LHCN-M2 (cell line): Measurements from ENCODE around the gene AVPR2. TPM values are rescaled to one million over a fixed set of nuclear protein-coding genes. Genes with fewer than 3 reads are reported as not detected.
A peak's percentile ranks its signal among the peaks of the same experiment; 100 is the strongest.

ENCODE experiments used
- DNase-seq: peaks from one replicate; pipeline ENCODE4 v3.0.0-alpha.2; 2012; ENCODE audit warnings: low read depth
- total RNA-seq: library from RNA; depleted of rRNA; stranded (reverse); fragments of >200 nt; gene quantifications from 2 replicates; pipeline ENCODE4 v1.2.3, GENCODE V29; 2014

AVPR2 gene
- total RNA-seq, 1 experiment from 2014 or later = not detected

DNA sequence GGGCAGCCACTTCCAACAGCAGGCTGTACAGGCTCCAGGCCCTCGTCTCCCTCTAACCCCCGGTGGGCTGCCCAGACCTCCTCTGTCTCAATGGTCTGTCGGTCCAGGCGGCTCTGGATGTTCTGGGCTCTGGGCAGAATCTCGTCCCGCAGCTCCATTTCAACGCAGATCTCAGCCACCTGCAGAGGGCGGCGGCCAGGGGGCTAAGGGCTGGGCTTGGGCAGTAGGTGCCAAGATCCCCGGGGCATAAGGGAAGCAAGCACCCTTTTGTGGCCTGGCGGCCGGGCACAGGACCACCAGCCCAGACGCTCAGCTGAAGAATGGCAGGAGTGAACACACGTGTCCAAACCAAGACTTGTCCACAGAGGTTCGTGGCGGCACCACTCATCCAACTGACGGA is 9.2 kb downstream of the AVPR2 start:
- DNase-seq = no peak

DNA sequence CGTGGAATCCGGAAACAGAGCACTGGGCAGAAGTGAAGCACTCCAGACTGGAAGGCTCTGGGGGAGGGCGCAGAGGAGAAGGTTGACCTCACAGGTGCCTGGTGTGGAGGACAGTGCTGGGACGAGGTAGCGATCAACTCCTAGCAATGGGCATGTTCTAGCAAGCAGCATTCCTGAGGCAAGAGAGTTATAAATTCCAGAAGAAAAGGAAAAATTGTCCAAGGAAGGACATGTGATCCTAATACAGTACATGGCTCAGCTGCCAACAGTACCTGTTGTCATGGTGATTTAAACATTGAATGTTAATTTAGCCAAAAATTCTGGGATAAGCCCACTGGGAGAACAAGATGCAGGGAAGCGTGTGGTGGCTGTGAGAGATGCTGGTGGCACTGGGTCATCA is 13.4 kb downstream of the AVPR2 start:
- DNase-seq = no peak

DNA sequence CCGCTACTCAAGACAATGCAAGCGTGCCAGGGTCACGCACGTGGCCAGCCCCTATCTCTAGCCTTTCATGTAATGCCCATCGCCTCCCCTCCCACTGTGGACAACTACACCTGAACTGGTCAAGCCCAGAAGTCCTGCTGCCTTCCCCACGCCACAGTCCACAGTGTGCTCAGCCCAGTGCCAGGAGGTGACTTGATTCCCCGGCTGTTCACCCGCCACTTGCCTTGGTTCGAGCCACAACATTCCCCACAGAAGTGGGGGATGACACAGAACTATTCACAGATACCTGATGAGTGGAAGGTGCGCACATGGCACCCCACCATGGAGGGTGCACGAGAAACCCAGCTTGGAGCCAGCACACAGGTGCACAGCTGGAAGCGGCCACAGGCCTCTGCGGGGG is 14.8 kb downstream of the AVPR2 start:
- no peak for DNase-seq

DNA sequence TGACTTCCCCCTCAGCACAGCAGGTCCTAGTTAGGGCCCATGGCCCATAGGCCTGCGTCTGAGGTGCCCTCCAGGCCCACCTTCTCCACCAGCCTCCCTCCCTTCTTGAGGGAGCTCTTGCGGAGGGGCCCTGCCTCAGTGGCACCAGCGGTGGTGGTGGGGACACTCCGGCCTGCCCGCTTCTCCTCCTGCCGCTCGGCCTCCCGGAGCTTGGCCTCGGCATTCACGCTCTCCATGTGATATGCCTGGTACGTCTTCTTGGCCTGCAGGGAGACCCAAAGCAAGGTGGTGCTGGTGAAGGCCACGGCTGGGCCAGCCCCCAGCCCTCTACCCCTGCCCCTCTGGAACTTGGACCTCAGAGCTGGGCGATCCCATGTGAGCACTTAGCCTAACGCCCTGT is 16.1 kb downstream of the AVPR2 start:
- no peak for DNase-seq

DNA sequence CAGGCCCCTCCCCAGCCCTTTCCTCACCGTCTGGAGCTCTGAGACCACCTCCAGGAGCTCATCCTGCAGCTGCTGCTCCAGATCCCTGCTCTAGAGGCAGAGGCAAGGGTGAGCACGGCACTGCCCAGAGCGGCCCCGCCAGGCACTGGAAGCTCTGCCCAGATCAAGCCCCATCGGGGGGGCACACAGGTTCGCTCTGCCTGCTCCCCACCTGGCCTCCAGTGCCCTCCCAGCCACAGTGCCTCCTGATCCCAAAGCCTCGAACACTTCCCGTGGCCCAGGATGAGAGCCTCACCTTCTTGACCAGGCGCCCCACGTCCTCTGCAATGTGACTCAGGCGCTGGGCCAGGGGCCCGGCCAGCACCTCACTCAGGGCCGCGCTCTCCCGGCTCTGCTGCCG is 16.6 kb downstream of the AVPR2 start:
- DNase-seq = no peak

DNA sequence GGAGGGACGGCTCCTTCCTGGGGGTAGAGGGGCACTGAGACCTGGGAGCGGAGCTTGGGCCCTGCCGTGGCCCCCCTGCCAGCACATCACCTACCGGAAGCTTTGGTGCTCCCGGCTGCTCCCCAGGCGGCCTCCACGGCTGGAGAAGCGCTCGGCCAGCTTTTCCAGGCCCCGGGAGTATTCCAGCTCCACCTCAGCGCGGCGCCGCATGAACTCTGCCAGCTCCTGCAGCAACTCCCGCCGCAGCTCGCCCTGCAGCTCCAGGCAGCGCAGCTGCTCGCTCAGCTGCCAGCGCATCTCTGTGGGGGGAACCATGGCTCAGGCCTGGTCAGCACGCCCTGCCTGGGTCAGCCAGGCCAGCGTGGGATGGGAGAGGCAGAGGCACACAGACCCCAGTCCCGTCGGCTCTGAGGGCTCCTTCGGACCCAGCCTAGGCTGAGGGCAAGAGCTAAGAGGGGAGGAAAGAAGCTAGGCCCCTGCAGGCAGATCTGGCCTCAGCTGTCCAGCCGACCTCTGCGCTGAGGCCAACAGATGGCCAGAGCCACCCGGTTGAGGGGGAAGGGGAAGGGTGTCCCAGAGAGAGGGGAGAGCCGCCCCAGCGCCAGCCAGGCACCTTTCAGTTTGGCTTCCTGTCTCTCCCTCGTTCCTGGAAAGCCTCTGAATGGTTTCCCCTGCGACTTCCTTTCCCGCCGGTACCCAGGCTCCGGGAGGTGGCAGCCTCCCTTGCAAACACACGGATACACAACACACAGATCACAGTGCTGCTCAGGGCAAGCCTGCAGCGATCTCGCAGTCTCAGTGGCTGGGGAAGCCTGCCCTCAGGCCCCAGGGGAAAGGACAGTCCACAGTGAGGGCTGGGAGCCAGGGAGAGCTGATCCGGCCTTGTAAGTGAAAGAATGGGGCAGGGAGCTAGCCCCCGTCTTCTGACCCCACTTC is 17.3 kb downstream of the AVPR2 start:
- peak; percentile 68 for DNase-seq

DNA sequence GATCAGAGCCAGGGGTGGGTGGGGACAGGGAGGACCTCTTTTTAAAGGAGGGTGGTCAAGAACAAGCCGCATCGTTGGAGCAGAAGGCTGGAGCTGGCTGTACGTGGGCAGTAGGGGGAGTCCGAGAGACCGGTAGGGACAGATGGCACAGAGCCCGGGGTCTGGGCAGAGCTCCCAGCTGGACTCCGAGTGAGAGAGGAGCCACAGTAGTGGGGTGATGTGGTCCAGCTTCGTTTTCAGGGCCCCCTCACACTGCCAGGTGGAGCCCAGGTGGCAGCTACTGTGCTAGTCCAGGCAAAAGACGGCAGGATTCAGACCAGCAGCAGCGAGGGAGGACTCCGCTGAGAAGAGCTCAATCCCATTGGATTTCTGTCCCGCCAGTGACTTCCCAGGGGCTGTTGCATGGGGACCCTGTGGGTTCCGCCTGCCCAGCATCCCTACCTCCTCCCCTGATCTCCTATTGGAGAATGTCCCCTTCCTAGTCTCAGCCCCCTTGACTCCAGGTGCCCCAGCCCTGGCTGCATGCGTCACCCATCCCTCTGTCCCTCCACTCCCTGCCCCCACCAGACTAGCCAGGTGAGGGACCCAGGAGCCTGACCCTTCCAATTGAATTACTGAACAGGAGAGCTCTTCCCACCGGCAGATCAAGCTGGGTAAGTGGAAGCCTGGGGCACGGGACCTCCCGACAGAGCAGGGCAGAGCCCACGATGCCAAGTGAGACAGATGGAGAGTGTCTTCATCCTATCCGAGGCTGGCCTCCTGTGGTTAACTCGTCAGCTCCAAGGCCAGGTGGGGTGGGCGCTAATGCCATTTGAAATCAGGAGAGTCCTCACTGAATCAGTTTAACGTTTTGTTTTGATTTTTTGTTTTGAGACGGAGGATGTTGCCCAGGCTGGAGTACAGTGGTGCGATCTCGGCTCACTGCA is 18.7 kb downstream of the AVPR2 start:
- peak; percentile 42 for DNase-seq

DNA sequence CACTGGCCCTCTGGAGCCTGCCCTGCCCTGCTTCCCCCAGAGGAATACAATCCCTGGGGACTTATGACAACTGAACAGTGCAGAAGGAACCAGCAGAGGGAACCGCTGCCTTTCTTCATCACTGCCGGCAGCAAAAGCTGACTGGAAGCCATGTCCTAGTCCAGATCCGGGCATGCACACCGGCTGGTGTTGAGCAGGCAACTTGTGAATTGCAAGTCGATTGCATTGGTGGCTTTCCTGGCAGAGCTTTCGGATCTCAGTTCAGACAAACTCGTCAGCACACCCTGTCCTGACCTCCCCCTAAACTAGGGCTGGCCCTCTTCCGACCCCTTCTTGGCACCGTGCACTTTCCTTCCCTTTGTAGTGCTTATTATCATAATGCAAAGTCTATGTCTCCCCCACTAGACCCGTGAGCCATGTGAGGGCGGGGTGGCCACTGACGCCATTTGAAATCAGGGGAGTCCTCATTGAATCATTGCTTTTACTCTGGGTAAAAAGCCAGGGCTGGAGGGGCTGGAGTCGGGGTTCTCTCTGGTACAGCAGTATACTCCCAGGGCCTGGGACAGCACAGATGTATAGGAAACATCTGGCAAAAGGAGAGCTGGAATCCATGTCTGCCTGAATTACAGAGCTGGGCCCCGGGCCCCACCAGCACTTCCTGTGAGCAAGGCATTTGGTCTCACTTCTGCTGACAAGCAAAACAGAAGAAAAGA is 19.8 kb downstream of the AVPR2 start:
- DNase-seq = peak; percentile 28

DNA sequence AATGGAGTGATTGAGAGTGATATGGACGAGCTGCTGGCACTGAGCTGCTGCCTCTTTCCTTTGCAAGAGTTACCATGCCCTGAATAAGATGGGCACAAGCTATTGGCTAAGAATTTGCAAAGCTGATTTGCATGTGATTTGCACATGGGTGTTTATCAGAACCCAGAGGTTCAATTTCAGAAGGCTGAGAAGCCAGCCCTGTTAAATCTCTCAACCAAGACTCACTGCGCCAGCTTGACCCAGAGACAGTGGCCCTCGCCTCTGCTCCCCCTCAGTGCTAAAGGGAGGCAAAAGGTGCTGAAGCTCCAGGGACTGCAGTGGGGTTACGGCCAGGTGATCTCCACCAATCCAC is 20.9 kb downstream of the AVPR2 start:
- DNase-seq = no peak

DNA sequence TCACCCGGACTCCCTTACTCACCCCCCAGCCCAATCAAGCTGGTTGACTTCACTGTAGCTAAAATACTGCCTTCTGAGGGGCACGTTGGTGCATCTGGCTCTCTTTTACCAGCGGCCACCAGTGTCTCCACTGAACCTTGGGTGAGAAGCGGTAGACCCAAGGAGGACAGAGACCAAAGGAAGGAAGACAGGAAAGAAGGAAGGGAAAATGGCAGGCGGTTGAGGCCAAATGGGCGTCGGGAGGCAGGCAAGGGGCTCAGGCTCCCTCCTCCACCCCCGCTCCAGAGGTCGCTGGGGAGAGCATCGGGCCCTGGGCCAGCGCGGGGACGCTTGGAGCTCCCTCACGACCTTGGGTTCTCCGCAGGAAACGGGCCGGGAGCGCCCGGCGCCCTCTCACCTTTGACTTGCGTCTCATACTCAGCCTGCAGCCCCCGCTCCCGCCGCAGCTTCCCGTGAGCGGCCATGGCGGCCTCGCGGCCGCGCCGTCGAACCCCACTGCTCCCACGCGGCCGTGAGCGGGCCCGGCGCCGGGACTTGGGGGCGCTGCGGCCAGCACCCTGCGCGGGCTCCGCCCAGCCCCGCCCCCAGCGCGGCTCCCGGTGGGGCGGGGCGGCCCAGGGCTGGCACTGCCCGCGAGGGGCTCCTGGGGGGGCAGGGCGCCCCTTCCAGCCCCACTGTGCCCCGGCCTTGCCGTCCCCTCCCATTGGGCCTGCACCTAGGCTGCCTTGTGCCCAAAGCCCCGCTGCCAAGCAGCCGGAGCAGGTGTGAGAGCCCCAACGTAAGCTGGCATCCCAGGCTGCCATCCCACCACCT is 21.5 kb downstream of the AVPR2 start, which contains the start of gene ARHGAP4:
Gene ARHGAP4 (minus strand): TSS at position 526 of the 813 bp plus-strand sequence. CDS start 62 bp downstream, at position 464.
- no peak for DNase-seq

DNA sequence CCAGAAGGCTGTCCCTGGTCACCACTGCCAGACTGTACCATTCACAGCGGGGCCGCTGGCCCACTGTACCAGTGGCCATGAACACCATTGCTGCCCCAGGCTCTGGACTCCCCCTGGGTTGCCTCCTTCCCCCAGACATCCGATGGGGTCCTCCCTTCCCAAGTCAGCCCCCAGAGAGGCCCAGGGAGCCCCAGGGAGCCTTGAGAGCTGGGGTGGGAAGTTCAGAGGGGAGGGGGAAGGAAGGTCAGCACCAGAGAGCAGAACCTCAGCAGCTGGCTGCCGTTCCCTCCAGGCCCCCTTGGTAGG is 22.0 kb downstream of the AVPR2 start:
- DNase-seq = no peak

DNA sequence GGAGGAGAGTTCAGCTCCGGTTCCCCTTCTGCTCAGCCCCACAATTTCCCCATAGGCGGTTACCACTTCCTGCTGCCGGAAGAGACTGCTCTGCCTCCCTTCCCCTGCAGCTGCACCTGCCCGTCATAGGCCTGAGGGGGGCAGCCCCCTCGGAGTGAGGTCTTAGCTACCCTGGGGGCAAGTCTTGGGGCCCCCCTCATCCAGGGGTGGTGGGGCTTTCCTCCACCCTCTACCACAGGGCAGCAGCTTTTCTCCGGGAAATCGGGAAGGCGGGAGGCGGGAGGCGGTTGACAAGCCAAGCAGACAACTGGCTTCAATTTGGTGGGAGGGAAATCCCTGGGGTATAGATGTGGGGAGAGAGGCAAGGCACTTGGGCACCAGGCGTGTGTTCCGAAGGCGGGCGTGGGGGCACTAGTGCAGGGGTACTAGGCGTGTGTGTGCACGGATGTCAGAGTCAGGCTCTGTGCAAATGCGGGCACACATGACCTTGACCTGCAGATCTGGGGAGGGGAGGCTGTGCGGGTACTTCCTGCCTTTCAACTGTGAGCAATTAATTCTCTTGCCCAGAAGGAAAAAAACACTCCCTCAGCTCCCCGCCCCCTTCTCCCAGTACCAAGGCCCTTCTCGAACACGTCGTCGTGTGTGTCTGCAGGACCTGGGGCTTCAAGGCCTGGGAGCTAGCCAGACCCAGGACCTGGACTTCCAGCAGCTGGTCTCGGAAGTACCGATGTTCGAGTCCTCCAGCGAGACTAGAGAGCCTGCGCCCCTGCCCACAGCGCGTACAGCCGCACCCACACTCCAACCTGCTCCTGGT is 22.6 kb downstream of the AVPR2 start:
- DNase-seq = peak; percentile 74

DNA sequence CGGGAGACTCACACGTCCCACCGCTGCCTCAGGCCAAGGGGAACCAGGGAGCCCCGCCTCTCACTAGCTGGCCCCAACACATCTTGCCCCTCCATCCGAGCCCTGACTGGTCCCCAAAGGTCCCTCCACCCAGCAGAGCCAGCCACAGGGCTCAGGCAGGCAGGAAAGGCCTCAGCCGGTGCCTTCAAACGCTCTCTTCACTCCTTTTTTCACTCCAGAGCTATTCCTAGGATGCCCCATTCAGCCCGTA is 23.1 kb downstream of the AVPR2 start:
- DNase-seq = no peak

DNA sequence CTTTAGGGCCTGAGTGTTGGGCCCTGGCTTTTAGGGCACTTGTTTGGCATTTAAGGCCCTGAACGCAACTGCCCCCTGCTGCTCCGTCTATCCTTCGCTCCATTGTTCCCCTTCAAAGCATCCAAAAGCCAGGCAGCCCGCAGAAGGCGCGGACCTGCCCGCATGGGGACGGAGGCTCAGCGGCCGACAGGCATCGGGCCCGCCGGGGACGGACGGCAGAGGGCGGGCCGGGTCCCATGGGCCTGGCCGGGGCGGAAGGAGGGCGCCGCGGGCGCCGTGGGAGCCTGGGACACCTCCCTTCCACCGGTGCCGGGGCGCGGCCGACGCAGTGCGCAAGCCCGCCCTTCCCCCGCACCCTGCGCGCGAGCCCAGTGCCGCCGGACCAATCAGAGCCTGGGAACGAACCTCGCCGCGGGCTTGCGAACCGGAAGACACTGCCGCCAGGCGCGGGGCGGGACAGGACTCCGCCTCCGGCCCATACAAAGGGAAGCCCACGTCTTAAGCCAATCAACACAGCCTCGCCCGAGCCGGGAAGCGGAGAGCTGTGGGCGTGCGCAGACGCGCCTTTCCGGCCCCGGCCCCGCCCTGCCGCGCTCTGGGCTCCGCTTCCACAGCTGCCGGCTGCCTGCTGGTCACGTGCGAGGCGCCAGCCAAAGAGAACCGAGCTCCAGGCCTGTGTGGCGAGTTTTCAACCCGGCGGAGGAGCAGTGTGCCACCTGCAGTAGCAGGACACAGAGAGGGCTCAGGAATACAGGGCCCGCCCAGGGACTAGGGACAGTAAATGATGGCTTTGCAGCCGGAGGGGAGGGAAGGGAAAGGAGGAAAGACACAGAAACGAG is 23.7 kb downstream of the AVPR2 start:
- peak; percentile 95 for DNase-seq

DNA sequence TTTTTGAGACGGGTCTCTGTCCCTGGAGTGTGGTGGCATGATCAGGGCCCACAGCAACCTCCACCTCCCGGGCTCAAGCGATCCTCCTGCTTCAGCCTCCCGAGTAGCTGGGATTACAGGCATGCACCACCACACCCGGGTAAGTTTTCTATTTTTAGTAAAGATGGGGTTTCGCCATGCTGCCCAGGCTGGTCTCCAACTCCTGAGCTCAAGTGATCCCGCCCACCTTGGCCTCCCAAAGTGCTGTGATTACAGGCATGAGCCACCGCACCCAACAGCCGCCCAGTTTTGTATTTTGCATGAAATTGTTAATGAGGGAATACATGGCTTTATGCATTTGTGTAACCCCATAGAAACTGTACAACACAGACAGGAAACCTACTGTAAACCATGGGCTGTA is 24.4 kb downstream of the AVPR2 start:
- no peak for DNase-seq

DNA sequence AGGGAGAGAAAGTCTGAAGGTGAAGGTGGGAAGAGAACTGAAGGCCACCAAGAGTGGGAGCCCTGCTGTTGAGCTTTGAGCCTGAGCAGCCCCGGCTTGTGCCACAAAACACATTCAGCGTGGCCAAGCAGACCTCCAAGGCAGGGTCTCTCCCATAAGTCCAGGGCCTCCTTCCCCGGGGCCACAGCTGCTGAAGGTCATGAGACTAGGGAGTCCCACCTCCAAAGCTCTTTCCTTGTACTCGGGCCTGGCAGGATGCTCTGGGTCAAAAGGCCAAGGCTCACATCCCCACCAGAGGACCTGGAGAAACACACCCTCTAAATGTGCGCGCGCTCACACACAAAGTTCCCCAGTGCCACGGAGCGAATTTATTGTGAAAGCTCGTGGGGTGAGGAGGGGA is 25.1 kb downstream of the AVPR2 start:
- DNase-seq = no peak

DNA sequence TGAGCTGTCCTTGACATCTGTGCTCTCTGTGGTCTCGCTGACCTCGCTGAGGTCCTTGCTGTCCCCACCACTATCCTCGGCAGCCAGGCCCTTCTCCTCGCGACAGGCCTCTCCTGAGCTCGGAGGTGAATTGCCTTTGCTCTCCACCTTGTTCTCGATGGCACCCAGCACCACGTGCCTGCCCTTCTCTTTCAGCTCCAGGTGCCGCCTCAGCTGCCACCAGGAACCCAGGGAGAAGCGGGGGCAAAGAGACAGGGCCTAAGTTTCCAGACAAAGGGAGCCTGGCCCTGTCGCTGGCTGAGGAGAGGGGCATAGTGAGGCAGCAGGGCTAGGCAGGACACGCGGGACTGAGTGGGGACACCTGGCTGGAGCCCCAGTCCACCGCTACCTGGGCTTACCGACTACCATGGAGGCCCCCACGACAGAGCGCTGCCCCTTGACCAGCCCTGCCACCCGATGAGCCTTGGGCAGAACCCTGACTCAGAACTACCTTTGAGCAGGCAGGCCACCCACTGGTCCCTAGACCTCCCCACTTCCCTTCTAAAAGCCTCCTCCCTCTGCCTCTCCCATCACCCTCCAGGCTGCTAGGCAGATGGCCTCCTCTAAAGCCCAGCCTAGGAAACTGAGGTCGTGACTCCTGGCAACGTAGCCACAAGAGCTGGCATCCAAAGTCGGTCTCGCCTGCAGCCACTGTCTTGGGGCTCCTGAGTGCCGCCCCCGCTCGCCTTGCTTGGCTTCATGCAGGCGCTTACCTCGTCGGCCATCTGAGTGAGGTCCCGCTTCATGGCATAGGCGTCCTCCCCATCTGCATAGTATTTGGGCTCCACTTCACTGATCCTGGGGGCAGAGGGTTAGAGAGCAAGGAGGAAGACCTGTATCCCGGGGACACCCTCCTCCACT is 25.8 kb downstream of the AVPR2 start:
- DNase-seq = no peak

DNA sequence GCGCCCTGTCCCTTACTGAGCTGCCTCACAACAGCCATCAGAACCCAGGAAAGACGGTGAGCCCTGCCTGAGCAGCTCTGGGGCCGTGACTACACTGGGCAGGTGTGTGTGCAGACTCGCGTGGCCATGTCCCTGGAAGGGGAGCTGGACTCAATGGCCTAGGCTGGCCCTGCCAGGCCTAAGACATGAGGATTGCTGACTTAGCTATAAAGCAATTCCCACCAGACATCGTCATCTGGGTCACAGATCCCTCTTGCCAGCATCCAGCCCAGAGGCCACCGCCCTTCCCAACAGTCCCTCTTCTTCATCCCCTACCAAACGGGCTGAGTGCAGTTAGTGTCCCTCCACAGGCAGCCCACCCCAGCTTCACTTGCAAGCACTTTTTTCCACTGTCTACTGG is 26.7 kb downstream of the AVPR2 start:
- no peak for DNase-seq

DNA sequence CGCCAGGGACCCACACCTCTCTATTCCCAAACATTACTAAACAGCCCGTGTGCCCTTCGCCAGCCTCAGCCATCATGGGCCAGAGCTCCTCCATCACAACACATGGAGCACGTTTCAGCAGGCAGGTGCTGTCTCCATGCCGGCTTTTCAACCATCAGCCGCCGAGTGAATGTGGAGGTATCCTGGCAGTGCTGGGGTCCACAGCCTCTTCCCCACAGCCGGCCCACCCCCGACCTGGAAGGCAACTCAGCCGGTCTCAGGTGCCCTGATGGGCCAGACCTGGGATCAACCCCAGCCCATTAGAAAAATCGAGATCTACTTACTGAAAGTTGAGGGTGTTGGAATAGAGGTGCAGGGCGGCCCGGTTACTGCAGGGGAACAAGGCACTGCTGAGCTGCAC is 27.3 kb downstream of the AVPR2 start:
- no peak for DNase-seq
